RWPE2 (cell line): Measurements from ENCODE around the gene NEURL1B.

ENCODE experiments used
- ATAC-seq: fragments of 200-7000 bp; cut with Tn5 transposase; 3 replicates; pipeline ENCODE4 v1.9.1; 2021; ENCODE audit warnings: low read depth
- DNase-seq: peaks from one replicate; pipeline ENCODE4 v3.0.0-alpha.2; 2020; ENCODE audit warnings: low spot score
- H3K27ac ChIP-seq: fragments of 450-650 bp; 2 replicates; pipeline ENCODE4 v1.5.1; 2017; ENCODE audit warnings: mild to moderate bottlenecking; ENCODE audit not compliant: poor library complexity, severe bottlenecking
- H3K27me3 ChIP-seq: fragments of 250-450 bp; sonication (Bioruptor Pico); 2 replicates; pipeline ENCODE4 v1.5.1; 2021; ENCODE audit warnings: mild to moderate bottlenecking, moderate library complexity; ENCODE audit not compliant: insufficient read depth, poor library complexity, severe bottlenecking
- H3K36me3 ChIP-seq: fragments of 250-450 bp; sonication (Bioruptor Pico); 2 replicates; pipeline ENCODE4 v1.5.1; 2020; ENCODE audit warnings: low read depth, mild to moderate bottlenecking, moderate library complexity
- H3K4me1 ChIP-seq: fragments of 250-450 bp; sonication (Bioruptor Pico); 2 replicates; pipeline ENCODE4 v1.5.1; 2021; ENCODE audit warnings: mild to moderate bottlenecking, moderate library complexity; ENCODE audit not compliant: insufficient read depth, poor library complexity, severe bottlenecking
- H3K4me3 ChIP-seq: fragments of 250-450 bp; sonication (Bioruptor Pico); 2 replicates; pipeline ENCODE4 v1.5.1; 2021; ENCODE audit warnings: mild to moderate bottlenecking, moderate library complexity; ENCODE audit not compliant: severe bottlenecking
- H3K9me3 ChIP-seq: fragments of 250-450 bp; sonication (Bioruptor Pico); 2 replicates; pipeline ENCODE4 v1.5.1; 2021; ENCODE audit warnings: mild to moderate bottlenecking, moderate library complexity; ENCODE audit not compliant: severe bottlenecking
- CTCF ChIP-seq: fragments of 450-650 bp; IDR thresholded peaks from one replicate; pipeline ENCODE4 v1.5.1; 2017; ENCODE audit warnings: mild to moderate bottlenecking, moderate library complexity; ENCODE audit not compliant: poor library complexity, severe bottlenecking

The NEURL1B gene

GRCh38 chr5:172733974-172734346, 92.9 kb downstream of the NEURL1B start:
- Histone ChIP-seq H3K9me3 (no peaks in the 10 kb centered on the region), H3K27ac (peak overlapping the region; percentile 97), H3K4me3 (no peak overlapping the region), H3K27me3 (no peaks in the 10 kb centered on the region), H3K4me1 (peaks cover 24% of the 10 kb centered on the region), H3K36me3 (no peaks in the 10 kb centered on the region)
- DNase-seq: peak; percentile 63
- peak; percentile 43 for ATAC-seq
- TF ChIP-seq CTCF: no peak

- no peaks in the 10 kb centered on the region for H3K36me3 ChIP-seq
- ATAC-seq: no peak
- H3K4me3 ChIP-seq: no peak overlapping the region
- TF ChIP-seq CTCF: no peak
- DNase-seq: no peak
- H3K27me3 ChIP-seq: no peaks in the 10 kb centered on the region
- peaks cover 24% of the 10 kb centered on the region for H3K4me1 ChIP-seq
- H3K9me3 ChIP-seq: no peaks in the 10 kb centered on the region
- H3K27ac ChIP-seq: peak overlapping the region; percentile 97
Measured at GRCh38 chr5:172735141-172735831, 94.2 kb downstream of the NEURL1B start.

GRCh38 chr5:172736508-172737135, 95.6 kb downstream of the NEURL1B start:
- Histone ChIP-seq H3K27me3 (no peaks in the 10 kb centered on the region), H3K4me3 (no peak overlapping the region), H3K27ac (no peak overlapping the region), H3K4me1 (peaks cover 30% of the 10 kb centered on the region), H3K9me3 (no peaks in the 10 kb centered on the region), H3K36me3 (no peaks in the 10 kb centered on the region)
- DNase-seq (no peak), ATAC-seq (no peak)
- no peak for TF ChIP-seq CTCF

- no peaks in the 10 kb centered on the region for H3K9me3 ChIP-seq
- ATAC-seq (no peak), DNase-seq (no peak)
- no peak overlapping the region for H3K4me3 ChIP-seq
- no peaks in the 10 kb centered on the region for H3K36me3 ChIP-seq
- H3K4me1 ChIP-seq: peaks cover 11% of the 10 kb centered on the region
- H3K27me3 ChIP-seq: no peaks in the 10 kb centered on the region
- H3K27ac ChIP-seq: no peak overlapping the region
- TF ChIP-seq CTCF: no peak
Measured at GRCh38 chr5:172739375-172739774, 98.3 kb downstream of the NEURL1B start.
